GM19099 (cell line): Measurements from ENCODE around the gene CACNA2D3.

Source experiments
- POLR2A ChIP-seq: IDR thresholded peaks from 3 replicates; pipeline ENCODE4 v1.6.1; 2011; ENCODE audit warnings: low read depth; ENCODE audit not compliant: insufficient read length; ENCODE audit errors: extremely low read depth

CACNA2D3 gene

GRCh38 chr3:54520060-54520459, 397.7 kb downstream of the CACNA2D3 start:
- no peak for TF ChIP-seq POLR2A

GRCh38 chr3:54527521-54527920, 405.2 kb downstream of the CACNA2D3 start:
- no peak for TF ChIP-seq POLR2A

- TF ChIP-seq POLR2A, result no peak
These were observed 405.6 kb downstream of the CACNA2D3 start for GRCh38 chr3:54527953-54528352.

DNA sequence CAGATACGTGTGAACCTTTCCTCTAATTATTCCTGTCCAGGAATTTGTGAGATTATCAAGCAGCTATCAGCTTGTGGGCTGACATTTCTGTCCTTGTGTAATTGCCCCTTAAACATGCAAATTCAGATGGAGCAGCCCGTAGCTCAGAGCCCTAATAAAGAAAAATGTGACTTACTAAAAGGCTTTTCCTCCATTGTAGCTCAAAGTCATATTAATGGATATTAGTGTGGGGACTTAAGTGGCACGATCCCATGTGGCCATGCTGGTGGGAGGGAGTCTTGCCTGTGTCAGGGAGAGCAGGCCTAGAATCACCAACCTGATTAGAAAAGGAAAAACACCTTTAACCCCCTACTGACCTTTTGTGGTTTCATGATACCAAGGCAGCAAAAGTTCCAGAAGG, 406.3 kb downstream of the CACNA2D3 start:
- TF ChIP-seq POLR2A, result no peak

- no peak for TF ChIP-seq POLR2A
These were observed 407.7 kb downstream of the CACNA2D3 start for GRCh38 chr3:54530091-54530490.

DNA sequence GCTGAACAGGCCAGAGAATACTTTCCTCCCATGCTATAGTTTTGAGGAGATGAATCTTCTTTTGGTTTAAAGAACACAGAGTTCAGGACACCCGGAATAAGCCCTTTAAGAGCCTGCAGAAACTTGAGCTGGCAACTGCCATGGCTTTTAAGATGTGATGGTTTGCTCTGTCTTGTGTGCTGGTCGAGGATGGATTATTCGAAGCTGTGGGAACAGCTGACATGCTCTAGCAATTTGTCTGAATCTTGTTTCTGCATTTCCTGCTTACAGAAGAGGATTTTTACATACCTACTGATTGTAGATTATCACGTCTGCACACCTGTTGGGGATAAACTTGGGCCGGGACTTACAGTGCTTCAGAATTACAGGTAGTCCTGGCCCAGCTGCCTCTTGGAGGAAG, 408.6 kb downstream of the CACNA2D3 start:
- no peak for TF ChIP-seq POLR2A

DNA sequence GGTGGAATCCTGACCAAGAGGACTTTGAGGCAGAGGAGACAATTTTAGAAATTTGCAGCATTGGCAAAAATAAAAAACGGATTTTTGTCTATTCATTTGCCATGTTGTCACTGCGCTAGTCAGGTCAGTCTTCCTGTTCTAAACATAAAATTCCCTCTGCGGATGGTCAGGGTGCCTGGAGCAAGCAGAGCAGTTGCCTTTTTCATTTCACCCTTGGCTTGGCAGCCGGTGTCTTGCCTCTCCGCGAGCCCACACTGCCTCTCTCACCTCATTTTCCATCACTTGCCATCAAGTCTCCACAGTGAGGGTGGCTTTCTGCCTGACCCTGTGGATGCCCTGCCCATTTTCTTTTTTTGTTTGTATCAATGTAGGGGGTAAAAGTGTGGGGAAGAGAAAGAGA, 409.4 kb downstream of the CACNA2D3 start:
- no peak for TF ChIP-seq POLR2A

GRCh38 chr3:54533856-54534255, 411.5 kb downstream of the CACNA2D3 start:
- no peak for TF ChIP-seq POLR2A

DNA sequence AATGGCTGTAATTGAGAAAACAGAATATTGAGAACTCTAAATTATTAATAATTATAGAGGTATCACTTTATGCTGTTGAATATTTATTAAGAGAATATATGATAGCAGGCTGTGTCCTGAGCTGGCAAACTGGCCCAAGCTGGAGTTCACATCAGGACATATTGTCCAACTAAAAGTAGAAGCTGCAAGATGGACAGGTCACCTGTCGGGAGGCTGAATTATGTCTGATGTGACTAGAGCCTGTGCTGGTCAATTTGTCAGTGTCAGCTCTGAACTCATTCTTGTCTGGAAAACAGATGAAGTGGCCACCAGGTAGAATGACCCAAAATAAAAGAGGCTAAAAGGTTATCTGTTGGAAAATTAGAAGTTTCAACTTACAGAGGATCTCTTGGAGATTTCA, 413.3 kb downstream of the CACNA2D3 start:
- no peak for TF ChIP-seq POLR2A

GRCh38 chr3:54536450-54536849, 414.1 kb downstream of the CACNA2D3 start:
- no peak for TF ChIP-seq POLR2A

DNA sequence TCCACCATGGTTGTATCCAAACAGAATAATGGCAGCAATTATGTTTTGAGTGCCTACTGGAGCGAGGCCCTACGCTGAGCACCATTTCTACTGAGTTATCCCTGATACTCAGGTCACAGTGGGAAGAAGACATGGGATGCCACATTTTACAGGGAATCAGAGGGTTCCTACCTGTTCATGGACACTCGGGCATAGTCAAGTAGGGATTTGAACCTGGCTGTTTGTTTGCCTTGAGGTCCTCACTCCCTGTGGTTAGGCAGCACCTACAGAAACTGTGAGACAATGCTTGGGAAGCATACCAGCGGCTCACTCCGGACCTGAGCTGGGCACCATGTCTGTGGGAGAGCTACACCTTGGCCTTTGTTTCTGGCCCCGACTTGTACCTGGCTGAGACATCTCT, 415.2 kb downstream of the CACNA2D3 start:
- no peak for TF ChIP-seq POLR2A

DNA sequence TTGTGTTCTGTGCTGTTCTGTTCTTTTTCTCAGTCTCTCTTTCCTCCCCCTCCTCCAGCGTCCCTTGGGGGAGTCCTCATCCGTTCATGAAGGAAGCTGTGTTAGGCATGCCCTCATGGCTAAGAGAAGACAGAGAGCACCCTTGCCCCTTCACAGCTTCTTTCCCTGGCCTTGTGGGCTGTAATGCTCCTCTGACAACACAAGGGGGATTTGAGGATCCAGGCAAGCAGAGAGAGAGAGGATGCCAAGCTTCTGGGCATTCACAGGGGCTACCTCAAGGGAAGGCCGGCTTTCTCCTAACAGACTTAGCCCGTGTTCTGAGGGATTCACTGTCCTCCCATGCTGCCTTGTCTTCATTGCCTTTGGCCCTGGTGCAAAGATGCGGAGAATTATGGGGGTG, 416.0 kb downstream of the CACNA2D3 start:
- no peak for TF ChIP-seq POLR2A

DNA sequence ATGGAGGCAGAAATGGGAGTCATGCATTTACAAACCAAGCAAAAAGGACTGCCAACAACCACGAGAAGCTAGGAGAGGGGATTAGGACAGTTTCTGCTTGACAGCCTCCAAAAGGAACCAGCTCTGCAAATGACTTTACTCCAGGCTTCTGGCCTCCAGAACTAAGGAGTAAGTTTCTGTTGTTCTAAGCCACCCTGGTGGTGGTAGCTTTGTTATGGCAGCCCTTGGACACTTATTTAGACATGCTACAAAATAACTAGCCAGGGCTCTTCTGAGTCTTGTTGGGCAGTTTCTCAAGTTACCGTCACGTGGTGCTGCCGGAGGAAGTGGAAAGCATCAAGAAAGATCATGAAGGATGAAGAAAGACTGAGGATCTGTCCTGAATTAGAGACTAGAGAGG, 419.0 kb downstream of the CACNA2D3 start:
- no peak for TF ChIP-seq POLR2A

- no peak for TF ChIP-seq POLR2A
These were observed 421.1 kb downstream of the CACNA2D3 start for GRCh38 chr3:54543446-54543845.

GRCh38 chr3:54547051-54547450, 424.7 kb downstream of the CACNA2D3 start:
- no peak for TF ChIP-seq POLR2A

GRCh38 chr3:54547846-54548245, 425.5 kb downstream of the CACNA2D3 start:
- TF ChIP-seq POLR2A, result no peak

GRCh38 chr3:54549607-54550220, 427.4 kb downstream of the CACNA2D3 start:
- no peak for TF ChIP-seq POLR2A
